Fibroblast of mammary gland (primary cell): ENCODE measurements around the gene RBM17.
A peak's percentile ranks its signal among the peaks of the same experiment; 100 is the strongest.

Experiments
- DNase-seq: peaks from one replicate; pipeline ENCODE4 v3.0.0-alpha.2; 2010; ENCODE audit warnings: low read depth
- H3K4me3 ChIP-seq: 2 replicates; pipeline ENCODE4 v1.5.1; 2011; ENCODE audit warnings: low read depth, mild to moderate bottlenecking, low read length, moderate library complexity; ENCODE audit not compliant: control insufficient read depth
- TF ChIP-seq, protein P1 (sequence below): conservative IDR thresholded peaks from 2 replicates; pipeline ENCODE4 v1.5.1; 2011; ENCODE audit warnings: low read depth, low read length, inconsistent platforms; ENCODE audit not compliant: control insufficient read depth, insufficient read depth

Gene RBM17

DNA sequence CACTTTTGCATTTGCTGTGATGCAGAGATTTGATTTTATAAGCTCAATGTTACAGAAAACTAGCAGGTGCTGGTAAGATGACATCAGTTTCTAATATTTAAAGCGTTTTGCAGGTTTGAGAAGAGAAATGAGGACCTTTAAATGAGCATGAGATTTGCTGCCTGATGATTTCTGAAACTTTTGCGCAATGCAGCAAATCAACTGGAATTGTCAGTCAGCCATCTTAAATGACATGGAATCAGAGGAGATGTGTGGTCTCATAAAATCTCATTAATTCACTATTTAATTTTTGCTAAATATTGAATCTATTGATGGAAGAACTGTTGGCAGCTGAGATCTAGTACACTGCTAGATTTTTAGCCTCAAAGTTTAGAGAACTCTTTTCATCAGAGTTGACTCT lies 3.9 kb downstream of the RBM17 start:
- H3K4me3 ChIP-seq = no peak overlapping the region
- no peak for DNase-seq
- TF ChIP-seq, protein P1, sequence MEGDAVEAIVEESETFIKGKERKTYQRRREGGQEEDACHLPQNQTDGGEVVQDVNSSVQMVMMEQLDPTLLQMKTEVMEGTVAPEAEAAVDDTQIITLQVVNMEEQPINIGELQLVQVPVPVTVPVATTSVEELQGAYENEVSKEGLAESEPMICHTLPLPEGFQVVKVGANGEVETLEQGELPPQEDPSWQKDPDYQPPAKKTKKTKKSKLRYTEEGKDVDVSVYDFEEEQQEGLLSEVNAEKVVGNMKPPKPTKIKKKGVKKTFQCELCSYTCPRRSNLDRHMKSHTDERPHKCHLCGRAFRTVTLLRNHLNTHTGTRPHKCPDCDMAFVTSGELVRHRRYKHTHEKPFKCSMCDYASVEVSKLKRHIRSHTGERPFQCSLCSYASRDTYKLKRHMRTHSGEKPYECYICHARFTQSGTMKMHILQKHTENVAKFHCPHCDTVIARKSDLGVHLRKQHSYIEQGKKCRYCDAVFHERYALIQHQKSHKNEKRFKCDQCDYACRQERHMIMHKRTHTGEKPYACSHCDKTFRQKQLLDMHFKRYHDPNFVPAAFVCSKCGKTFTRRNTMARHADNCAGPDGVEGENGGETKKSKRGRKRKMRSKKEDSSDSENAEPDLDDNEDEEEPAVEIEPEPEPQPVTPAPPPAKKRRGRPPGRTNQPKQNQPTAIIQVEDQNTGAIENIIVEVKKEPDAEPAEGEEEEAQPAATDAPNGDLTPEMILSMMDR = no peak

DNA sequence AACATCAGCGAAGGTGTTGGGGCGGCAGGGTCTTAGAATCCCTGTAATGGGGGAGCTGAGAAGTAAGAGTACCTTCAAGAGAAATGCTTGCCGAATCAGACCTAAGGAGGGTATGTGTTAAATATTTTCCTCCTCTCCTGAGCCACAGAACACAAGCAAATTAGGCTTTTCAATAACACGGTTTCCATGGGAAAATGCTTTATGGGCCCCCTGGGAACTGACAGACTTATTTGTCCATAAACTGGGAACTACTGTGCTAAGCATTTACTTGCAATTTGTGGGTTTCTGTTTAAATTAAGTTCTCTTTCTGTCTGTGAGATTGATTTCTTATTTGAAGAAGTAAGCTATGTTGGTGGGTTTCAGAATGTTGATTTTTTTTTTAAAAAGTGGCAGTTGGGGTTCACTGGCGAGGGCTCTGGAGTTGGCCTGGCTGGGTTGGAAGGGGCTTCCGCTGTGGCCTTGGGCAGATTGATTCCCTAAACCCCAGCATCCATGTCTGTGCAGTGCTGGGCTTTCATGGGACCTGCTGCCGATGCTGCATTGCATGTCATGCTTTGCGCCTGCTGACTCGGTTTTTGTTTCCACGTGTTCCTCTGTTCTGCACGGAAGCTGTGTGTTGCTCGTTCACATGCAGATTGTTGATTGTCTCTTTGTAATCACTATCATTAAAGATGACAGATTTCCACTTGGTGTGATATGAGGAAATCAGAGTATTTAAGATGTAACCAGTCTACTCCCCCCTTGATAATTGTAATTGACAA lies 7.2 kb downstream of the RBM17 start:
- no peak overlapping the region for H3K4me3 ChIP-seq
- DNase-seq = peak; percentile 39
- TF ChIP-seq, protein P1 = no peak

- H3K4me3 ChIP-seq = no peak overlapping the region
- TF ChIP-seq, protein P1 = no peak
- DNase-seq = no peak
Measured at GRCh38 chr10:6097063-6097462, 8.2 kb downstream of the RBM17 start.

DNA sequence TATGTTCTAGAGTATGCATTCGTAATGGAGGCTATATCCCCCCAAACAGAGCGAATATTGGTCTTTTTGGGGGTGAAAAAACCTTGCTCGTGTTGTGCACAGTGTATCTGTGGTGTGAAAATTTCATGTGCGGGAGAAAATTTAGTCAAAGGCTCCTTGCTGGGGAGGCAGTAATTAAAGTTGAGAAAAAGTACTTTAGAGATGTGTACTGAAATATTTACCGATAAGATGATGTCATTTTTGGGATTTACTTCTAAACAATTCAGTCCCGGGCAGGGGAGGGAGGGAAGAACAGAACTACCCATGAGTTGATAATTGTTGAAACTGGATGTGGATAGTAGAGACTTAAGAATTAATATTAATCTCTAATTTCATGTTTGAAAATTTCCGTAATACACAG lies 9.3 kb downstream of the RBM17 start:
- TF ChIP-seq, protein P1 = no peak
- H3K4me3 ChIP-seq = no peak overlapping the region
- no peak for DNase-seq

DNA sequence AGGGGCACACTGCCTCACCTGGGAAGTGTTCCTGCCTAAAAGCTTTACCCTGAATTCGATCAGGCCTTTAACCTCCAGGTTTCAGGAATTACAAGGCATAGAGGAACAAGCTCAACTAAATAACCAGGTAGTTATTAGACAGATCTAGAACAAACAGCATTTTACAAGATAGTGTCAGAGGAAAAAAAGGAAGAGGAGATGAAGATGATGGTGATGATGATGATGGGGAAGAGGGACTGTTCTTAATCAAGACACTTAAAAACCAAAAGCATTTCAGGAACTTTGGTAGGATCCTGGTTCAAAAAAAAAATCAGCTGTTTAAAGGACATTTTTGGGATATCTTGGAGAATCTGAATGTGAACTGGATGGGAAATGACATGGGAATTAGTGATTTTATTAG lies 11.5 kb downstream of the RBM17 start:
- no peak for DNase-seq
- H3K4me3 ChIP-seq = no peak overlapping the region

DNA sequence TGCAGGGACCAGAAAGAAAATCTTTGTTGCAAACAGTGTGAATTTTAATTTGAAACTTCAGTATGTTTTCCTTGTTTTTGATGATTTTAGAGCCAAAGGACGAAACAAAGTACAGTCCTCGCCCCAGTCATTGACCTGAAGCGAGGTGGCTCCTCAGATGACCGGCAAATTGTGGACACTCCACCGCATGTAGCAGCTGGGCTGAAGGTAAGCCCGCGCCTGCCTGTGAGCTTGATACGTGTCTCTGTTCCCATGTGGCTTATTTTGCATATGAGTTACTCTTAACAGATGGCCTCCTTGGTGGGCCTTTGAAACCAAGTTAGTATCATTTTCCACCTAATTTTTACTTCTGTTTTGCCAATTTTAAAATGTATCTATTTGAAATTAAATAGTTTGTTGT lies 12.3 kb downstream of the RBM17 start:
- TF ChIP-seq, protein P1 = no peak
- DNase-seq = no peak

More for the DNA sequence above, 11.5 kb downstream of the RBM17 start:
- TF ChIP-seq, protein P1 = no peak

More for the DNA sequence above, 12.3 kb downstream of the RBM17 start:
- H3K4me3 ChIP-seq = no peak overlapping the region
